Liver (tissue), 9 donors: ENCODE results near the gene ZNF829. TPM values are rescaled to one million over a fixed set of nuclear protein-coding genes. Genes with fewer than 3 reads are reported as not detected.

ENCODE experiments used
- DNase-seq: peaks from one replicate; pipeline ENCODE4 v3.0.0-alpha.2; 2017; ENCODE audit warnings: low spot score
- H3K27ac ChIP-seq, 2 donors: one replicate each; pipeline ENCODE4 v1.7.0; 2013; ENCODE audit warnings: inconsistent platforms in 2 of 2, low read length in 2 of 2, control low read depth in 1 of 2, low read depth in 1 of 2, mild to moderate bottlenecking in 1 of 2
- H3K27me3 ChIP-seq, 4 donors: one replicate each; pipeline versions ENCODE4 v1.6.1 to v1.7.0; 2013; ENCODE audit warnings: low read length in 3 of 4, inconsistent platforms in 1 of 4, mild to moderate bottlenecking in 1 of 4, moderate library complexity in 1 of 4; ENCODE audit not compliant: control insufficient read depth in 4 of 4, insufficient read depth in 4 of 4
- H3K36me3 ChIP-seq, 4 donors: one replicate each; pipeline versions ENCODE4 v1.6.1 to v1.7.0; 2013; ENCODE audit warnings: low read length in 3 of 4, mild to moderate bottlenecking in 3 of 4, low read depth in 1 of 4, moderate library complexity in 1 of 4; ENCODE audit not compliant: control insufficient read depth in 4 of 4, insufficient read depth in 3 of 4
- H3K4me1 ChIP-seq, 4 donors: one replicate each; pipeline versions ENCODE4 v1.6.1 to v1.7.0; 2013; ENCODE audit warnings: low read length in 3 of 4, mild to moderate bottlenecking in 3 of 4, moderate library complexity in 1 of 4; ENCODE audit not compliant: control insufficient read depth in 4 of 4, insufficient read depth in 4 of 4
- H3K4me3 ChIP-seq, 3 donors: one replicate each; pipeline versions ENCODE4 v1.6.1 to v1.7.0; 2013; ENCODE audit warnings: low read length in 3 of 3, control low read depth in 1 of 3, low read depth in 1 of 3, mild to moderate bottlenecking in 1 of 3
- H3K9ac ChIP-seq, 2 donors: one replicate each; pipeline ENCODE4 v1.7.0; 2013; ENCODE audit warnings: low read length in 2 of 2, mild to moderate bottlenecking in 2 of 2, moderate library complexity in 2 of 2, control low read depth in 1 of 2, low read depth in 1 of 2
- H3K9me3 ChIP-seq, 4 donors: one replicate each; pipeline versions ENCODE4 v1.6.1 to v1.7.0; 2013; ENCODE audit warnings: low read length in 3 of 4; ENCODE audit not compliant: control insufficient read depth in 4 of 4
- EGR1 ChIP-seq, 2 donors: IDR thresholded peaks; 2 replicates each; pipeline ENCODE4 v1.6.1; 2016 to 2018; ENCODE audit warnings: antibody characterized with exemption in 2 of 2, low read depth in 2 of 2
- FOXA1 ChIP-seq: IDR thresholded peaks from 2 replicates; pipeline ENCODE4 v1.6.1; 2016; ENCODE audit warnings: antibody characterized with exemption
- FOXA2 ChIP-seq: IDR thresholded peaks from 2 replicates; pipeline ENCODE4 v1.6.1; 2016; ENCODE audit warnings: antibody characterized with exemption
- HNF4A ChIP-seq, 2 donors: conservative IDR thresholded peaks; 2 replicates each; pipeline ENCODE4 v1.6.1; 2016; ENCODE audit warnings: antibody characterized with exemption in 2 of 2, mild to moderate bottlenecking in 2 of 2
- HNF4G ChIP-seq: IDR thresholded peaks from 2 replicates; pipeline ENCODE4 v1.6.1; 2016; ENCODE audit warnings: antibody characterized with exemption
- JUND ChIP-seq, 2 donors: IDR thresholded peaks; 2 replicates each; pipeline ENCODE4 v1.6.1; 2016; ENCODE audit warnings: antibody characterized with exemption in 2 of 2
- NR2F2 ChIP-seq: IDR thresholded peaks from 2 replicates; pipeline ENCODE4 v1.6.1; 2016; ENCODE audit warnings: antibody characterized with exemption
- RAD21 ChIP-seq, 2 donors: IDR thresholded peaks; 2 replicates each; pipeline ENCODE4 v1.6.1; 2016; ENCODE audit warnings: antibody characterized with exemption in 2 of 2, mild to moderate bottlenecking in 2 of 2
- RXRA ChIP-seq, 2 donors: IDR thresholded peaks; 2 replicates each; pipeline ENCODE4 v1.6.1; 2017 to 2018; ENCODE audit warnings: antibody characterized with exemption in 2 of 2, mild to moderate bottlenecking in 1 of 2
- SP1 ChIP-seq: IDR thresholded peaks from 2 replicates; pipeline ENCODE4 v1.6.1; 2018; ENCODE audit warnings: antibody characterized with exemption, mild to moderate bottlenecking
- TAF1 ChIP-seq: conservative IDR thresholded peaks from 2 replicates; pipeline ENCODE4 v1.6.1; 2016; ENCODE audit warnings: antibody characterized with exemption, mild to moderate bottlenecking
- WGBS: extraction: QIAGEN DNeasy Blood & Tissue Kit; methylation state at CpG from one replicate; pipeline ENCODE4 v1.1.7; 2013; 5-methylcytosine and 5-hydroxymethylcytosine counted together
- polyA plus RNA-seq, 2 donors: library from polyadenylated mRNA; stranded (reverse) in 1 of 2; unstranded in 1 of 2; fragments of 200-250 nt in 1 of 2; fragments of >200 nt in 1 of 2; fragmentation: Nextera tagmentation in 1 of 2; extraction: Ambion mirVana in 1 of 2; gene quantifications; one replicate each; pipeline versions ENCODE4 v1.2.1 to v1.2.3, GENCODE V29; 2013 to 2015
- total RNA-seq, 2 donors: library from RNA; depleted of rRNA; stranded (reverse); fragments of >200 nt; gene quantifications; one replicate each; pipeline ENCODE4 v1.2.3, GENCODE V29; 2014
- TF ChIP-seq, protein P1 (sequence below): IDR thresholded peaks from 2 replicates; pipeline ENCODE4 v1.6.1; 2016; ENCODE audit warnings: antibody characterized with exemption
- TF ChIP-seq, protein P2 (sequence below): fragments of 150-350 bp; IDR thresholded peaks from 2 replicates; pipeline ENCODE4 v1.5.1; 2017; ENCODE audit warnings: improper control_type of control experiment, low read depth, low read length; ENCODE audit not compliant: missing input control
- TF ChIP-seq, protein P3 (sequence below): IDR thresholded peaks from 2 replicates; pipeline ENCODE4 v1.6.1; 2016; ENCODE audit warnings: antibody characterized with exemption
- TF ChIP-seq, protein P4 (sequence below): IDR thresholded peaks from 2 replicates; pipeline ENCODE4 v1.6.1; 2016; ENCODE audit warnings: antibody characterized with exemption, mild to moderate bottlenecking
- TF ChIP-seq, protein P5 (sequence below): IDR thresholded peaks from 2 replicates; pipeline ENCODE4 v1.6.1; 2016; ENCODE audit warnings: antibody characterized with exemption
- donor health status: healthy.
- donor health status: healthy.
- donor health status: healthy.
- donor health status: healthy.
- donor health status: healthy.

Gene ZNF829
- total and polyA plus RNA-seq, 4 donors: 0.32 to 1.3 (median 0.75) TPM

DNA sequence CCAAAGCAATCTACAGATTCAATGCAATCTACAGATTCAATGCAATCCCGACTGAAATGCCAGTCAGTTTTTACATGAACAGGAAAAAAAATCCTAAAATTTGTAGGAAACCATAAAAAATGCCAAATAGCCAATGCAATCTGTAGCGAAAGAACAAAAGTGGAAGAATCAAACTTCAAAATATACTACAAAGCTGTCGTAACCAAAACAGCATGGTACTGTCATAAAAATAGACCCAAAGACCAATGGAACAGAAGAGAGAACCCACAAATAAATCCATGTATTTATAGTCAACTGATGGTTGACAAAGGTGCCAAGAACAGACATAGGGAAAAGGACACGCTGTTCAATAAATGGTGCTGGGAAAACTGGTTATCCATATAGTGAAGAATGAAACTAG, 17.7 kb downstream of the ZNF829 start:
- TF ChIP-seq, protein P1, sequence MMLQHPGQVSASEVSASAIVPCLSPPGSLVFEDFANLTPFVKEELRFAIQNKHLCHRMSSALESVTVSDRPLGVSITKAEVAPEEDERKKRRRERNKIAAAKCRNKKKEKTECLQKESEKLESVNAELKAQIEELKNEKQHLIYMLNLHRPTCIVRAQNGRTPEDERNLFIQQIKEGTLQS: no peak
- TF ChIP-seq FOXA1: no peak
- TF ChIP-seq, protein P2, sequence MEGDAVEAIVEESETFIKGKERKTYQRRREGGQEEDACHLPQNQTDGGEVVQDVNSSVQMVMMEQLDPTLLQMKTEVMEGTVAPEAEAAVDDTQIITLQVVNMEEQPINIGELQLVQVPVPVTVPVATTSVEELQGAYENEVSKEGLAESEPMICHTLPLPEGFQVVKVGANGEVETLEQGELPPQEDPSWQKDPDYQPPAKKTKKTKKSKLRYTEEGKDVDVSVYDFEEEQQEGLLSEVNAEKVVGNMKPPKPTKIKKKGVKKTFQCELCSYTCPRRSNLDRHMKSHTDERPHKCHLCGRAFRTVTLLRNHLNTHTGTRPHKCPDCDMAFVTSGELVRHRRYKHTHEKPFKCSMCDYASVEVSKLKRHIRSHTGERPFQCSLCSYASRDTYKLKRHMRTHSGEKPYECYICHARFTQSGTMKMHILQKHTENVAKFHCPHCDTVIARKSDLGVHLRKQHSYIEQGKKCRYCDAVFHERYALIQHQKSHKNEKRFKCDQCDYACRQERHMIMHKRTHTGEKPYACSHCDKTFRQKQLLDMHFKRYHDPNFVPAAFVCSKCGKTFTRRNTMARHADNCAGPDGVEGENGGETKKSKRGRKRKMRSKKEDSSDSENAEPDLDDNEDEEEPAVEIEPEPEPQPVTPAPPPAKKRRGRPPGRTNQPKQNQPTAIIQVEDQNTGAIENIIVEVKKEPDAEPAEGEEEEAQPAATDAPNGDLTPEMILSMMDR: no peak
- TF ChIP-seq HNF4G: no peak
- no peak for TF ChIP-seq SP1
- no peak for TF ChIP-seq NR2F2
- TF ChIP-seq JUND (IDR thresholded peaks at IDR 0.05): no peak
- no peak for TF ChIP-seq HNF4A (conservative IDR thresholded peaks at IDR 0.05)
- TF ChIP-seq, protein P3, sequence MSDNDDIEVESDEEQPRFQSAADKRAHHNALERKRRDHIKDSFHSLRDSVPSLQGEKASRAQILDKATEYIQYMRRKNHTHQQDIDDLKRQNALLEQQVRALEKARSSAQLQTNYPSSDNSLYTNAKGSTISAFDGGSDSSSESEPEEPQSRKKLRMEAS: no peak
- TF ChIP-seq FOXA2: no peak
- no peak for TF ChIP-seq RXRA (IDR thresholded peaks at IDR 0.05)
- TF ChIP-seq, protein P4, sequence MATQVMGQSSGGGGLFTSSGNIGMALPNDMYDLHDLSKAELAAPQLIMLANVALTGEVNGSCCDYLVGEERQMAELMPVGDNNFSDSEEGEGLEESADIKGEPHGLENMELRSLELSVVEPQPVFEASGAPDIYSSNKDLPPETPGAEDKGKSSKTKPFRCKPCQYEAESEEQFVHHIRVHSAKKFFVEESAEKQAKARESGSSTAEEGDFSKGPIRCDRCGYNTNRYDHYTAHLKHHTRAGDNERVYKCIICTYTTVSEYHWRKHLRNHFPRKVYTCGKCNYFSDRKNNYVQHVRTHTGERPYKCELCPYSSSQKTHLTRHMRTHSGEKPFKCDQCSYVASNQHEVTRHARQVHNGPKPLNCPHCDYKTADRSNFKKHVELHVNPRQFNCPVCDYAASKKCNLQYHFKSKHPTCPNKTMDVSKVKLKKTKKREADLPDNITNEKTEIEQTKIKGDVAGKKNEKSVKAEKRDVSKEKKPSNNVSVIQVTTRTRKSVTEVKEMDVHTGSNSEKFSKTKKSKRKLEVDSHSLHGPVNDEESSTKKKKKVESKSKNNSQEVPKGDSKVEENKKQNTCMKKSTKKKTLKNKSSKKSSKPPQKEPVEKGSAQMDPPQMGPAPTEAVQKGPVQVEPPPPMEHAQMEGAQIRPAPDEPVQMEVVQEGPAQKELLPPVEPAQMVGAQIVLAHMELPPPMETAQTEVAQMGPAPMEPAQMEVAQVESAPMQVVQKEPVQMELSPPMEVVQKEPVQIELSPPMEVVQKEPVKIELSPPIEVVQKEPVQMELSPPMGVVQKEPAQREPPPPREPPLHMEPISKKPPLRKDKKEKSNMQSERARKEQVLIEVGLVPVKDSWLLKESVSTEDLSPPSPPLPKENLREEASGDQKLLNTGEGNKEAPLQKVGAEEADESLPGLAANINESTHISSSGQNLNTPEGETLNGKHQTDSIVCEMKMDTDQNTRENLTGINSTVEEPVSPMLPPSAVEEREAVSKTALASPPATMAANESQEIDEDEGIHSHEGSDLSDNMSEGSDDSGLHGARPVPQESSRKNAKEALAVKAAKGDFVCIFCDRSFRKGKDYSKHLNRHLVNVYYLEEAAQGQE: no peak
- TF ChIP-seq, protein P5, sequence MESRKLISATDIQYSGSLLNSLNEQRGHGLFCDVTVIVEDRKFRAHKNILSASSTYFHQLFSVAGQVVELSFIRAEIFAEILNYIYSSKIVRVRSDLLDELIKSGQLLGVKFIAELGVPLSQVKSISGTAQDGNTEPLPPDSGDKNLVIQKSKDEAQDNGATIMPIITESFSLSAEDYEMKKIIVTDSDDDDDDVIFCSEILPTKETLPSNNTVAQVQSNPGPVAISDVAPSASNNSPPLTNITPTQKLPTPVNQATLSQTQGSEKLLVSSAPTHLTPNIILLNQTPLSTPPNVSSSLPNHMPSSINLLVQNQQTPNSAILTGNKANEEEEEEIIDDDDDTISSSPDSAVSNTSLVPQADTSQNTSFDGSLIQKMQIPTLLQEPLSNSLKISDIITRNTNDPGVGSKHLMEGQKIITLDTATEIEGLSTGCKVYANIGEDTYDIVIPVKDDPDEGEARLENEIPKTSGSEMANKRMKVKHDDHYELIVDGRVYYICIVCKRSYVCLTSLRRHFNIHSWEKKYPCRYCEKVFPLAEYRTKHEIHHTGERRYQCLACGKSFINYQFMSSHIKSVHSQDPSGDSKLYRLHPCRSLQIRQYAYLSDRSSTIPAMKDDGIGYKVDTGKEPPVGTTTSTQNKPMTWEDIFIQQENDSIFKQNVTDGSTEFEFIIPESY: no peak
- TF ChIP-seq RAD21 (IDR thresholded peaks at IDR 0.05): no peak
- TF ChIP-seq TAF1: no peak
- TF ChIP-seq EGR1 (IDR thresholded peaks at IDR 0.05; ENCODE audit: low read depth in 2 of 2): no peak
- DNase-seq: no peak
- Histone ChIP-seq H3K9ac (no peak overlapping the region), H3K4me3 (peak overlapping the region in 2 of 3 donors; percentile 20 to 27), H3K27me3 (no peaks in the 10 kb centered on the region), H3K27ac (no peak overlapping the region), H3K4me1 (no peaks in the 10 kb centered on the region), H3K9me3 (peaks cover 39 to 84% (median 54%) of the 10 kb centered on the region in 4 donors), H3K36me3 (peaks cover 4 to 35% (median 17%) of the 10 kb centered on the region in 4 donors)
- WGBS: over 99% methylated on average over 4 of the region's 4 CpGs

DNA sequence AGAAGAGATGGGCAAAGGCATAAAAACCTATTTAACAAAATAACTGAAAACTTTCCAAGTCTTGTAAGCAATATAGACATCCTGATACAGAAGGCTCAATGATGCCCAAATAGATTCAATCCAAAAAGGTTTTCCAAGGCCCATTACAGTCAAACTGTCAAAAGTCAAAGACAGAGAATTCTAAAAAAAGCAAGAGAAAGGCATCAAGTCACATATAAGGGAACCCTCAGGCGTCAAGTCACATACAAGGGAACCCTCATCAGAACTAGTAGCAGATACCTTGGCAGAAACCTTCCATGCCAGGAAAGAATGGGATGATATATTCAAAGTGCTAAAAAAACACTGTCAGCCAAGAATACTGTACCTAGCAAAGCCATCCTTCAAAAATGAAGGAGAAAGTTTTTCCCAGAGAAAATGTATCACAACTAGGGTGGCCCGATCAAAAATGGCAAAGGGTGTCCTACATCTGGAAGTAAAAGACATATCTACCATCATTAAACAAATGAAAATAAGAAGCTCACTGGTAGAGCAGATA, 21.2 kb downstream of the ZNF829 start:
- Histone ChIP-seq H3K9ac (no peak overlapping the region), H3K9me3 (peaks cover 48 to 91% (median 71%) of the 10 kb centered on the region in 4 donors), H3K27ac (no peak overlapping the region), H3K36me3 (peaks cover 6 to 55% (median 30%) of the 10 kb centered on the region in 4 donors), H3K27me3 (no peaks in the 10 kb centered on the region), H3K4me3 (peak overlapping the region in 2 of 3 donors; percentile 40 to 65), H3K4me1 (no peaks in the 10 kb centered on the region)
- DNase-seq: no peak
- TF ChIP-seq, protein P3: no peak
- WGBS: 96% methylated on average over 2 of the region's 2 CpGs
